GM21367 (cell line): ENCODE data around the gene PDGFD.

ENCODE experiments used
- ATAC-seq: cut with Tn5 transposase; IDR thresholded peaks from one replicate; pipeline ENCODE4 v1.9.1; 2021; ENCODE audit not compliant: unreplicated experiment

PDGFD gene

GRCh38 chr11:104164028-104164520 lies at the start of gene PDGFD:
Gene PDGFD (minus strand): TSS chr11:104164147.
- peak; percentile 97 for ATAC-seq

GRCh38 chr11:104206936-104207335 lies 43.0 kb upstream of the PDGFD start:
- no peak for ATAC-seq

- no peak for ATAC-seq
Measured at GRCh38 chr11:104205838-104206237, 41.9 kb upstream of the PDGFD start.

- ATAC-seq, result no peak
Measured at GRCh38 chr11:104200688-104201087, 36.7 kb upstream of the PDGFD start.

- no peak for ATAC-seq
Measured at GRCh38 chr11:104199053-104199452, 35.1 kb upstream of the PDGFD start.

GRCh38 chr11:104198576-104198975 lies 34.6 kb upstream of the PDGFD start:
- no peak for ATAC-seq

- ATAC-seq, result no peak
Measured at GRCh38 chr11:104191124-104191523, 27.2 kb upstream of the PDGFD start.

GRCh38 chr11:104183593-104183992 lies 19.6 kb upstream of the PDGFD start:
- no peak for ATAC-seq

GRCh38 chr11:104175769-104176168 lies 11.8 kb upstream of the PDGFD start:
- no peak for ATAC-seq

GRCh38 chr11:104169091-104169490 lies 5.1 kb upstream of the PDGFD start:
- no peak for ATAC-seq

GRCh38 chr11:104165014-104165413 lies 1.1 kb upstream of the PDGFD start:
- no peak for ATAC-seq

GRCh38 chr11:104163100-104164027 lies 583 bp downstream of the PDGFD start:
- no peak for ATAC-seq

- ATAC-seq, result no peak
Measured at GRCh38 chr11:104161751-104162450, 2.0 kb downstream of the PDGFD start.

- no peak for ATAC-seq
Measured at GRCh38 chr11:104159356-104159755, 4.6 kb downstream of the PDGFD start.

- ATAC-seq, result no peak
Measured at GRCh38 chr11:104155375-104155774, 8.6 kb downstream of the PDGFD start.

- no peak for ATAC-seq
Measured at GRCh38 chr11:104154296-104154695, 9.7 kb downstream of the PDGFD start.

GRCh38 chr11:104152941-104153505 lies 10.9 kb downstream of the PDGFD start:
- ATAC-seq, result no peak

GRCh38 chr11:104151404-104152204 lies 12.3 kb downstream of the PDGFD start:
- no peak for ATAC-seq

GRCh38 chr11:104148706-104149105 lies 15.2 kb downstream of the PDGFD start:
- no peak for ATAC-seq

- no peak for ATAC-seq
Measured at GRCh38 chr11:104148074-104148473, 15.9 kb downstream of the PDGFD start.

- ATAC-seq, result no peak
Measured at GRCh38 chr11:104146943-104147342, 17.0 kb downstream of the PDGFD start.
